Measurements from ENCODE around the gene CLASRP. TPM values are rescaled to one million over a fixed set of nuclear protein-coding genes. Genes with fewer than 3 reads are reported as not detected.
"Not testable (repeated sequence)": the region's sequence is repeated elsewhere in the genome, so short reads cannot be mapped to it uniquely, and the experiment has no call there.

Gene CLASRP, protein sequence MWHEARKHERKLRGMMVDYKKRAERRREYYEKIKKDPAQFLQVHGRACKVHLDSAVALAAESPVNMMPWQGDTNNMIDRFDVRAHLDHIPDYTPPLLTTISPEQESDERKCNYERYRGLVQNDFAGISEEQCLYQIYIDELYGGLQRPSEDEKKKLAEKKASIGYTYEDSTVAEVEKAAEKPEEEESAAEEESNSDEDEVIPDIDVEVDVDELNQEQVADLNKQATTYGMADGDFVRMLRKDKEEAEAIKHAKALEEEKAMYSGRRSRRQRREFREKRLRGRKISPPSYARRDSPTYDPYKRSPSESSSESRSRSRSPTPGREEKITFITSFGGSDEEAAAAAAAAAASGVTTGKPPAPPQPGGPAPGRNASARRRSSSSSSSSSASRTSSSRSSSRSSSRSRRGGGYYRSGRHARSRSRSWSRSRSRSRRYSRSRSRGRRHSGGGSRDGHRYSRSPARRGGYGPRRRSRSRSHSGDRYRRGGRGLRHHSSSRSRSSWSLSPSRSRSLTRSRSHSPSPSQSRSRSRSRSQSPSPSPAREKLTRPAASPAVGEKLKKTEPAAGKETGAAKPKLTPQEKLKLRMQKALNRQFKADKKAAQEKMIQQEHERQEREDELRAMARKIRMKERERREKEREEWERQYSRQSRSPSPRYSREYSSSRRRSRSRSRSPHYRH
- 53.1 TPM for polyA plus RNA-seq (ENCODE audit: insufficient read length)

DNA sequence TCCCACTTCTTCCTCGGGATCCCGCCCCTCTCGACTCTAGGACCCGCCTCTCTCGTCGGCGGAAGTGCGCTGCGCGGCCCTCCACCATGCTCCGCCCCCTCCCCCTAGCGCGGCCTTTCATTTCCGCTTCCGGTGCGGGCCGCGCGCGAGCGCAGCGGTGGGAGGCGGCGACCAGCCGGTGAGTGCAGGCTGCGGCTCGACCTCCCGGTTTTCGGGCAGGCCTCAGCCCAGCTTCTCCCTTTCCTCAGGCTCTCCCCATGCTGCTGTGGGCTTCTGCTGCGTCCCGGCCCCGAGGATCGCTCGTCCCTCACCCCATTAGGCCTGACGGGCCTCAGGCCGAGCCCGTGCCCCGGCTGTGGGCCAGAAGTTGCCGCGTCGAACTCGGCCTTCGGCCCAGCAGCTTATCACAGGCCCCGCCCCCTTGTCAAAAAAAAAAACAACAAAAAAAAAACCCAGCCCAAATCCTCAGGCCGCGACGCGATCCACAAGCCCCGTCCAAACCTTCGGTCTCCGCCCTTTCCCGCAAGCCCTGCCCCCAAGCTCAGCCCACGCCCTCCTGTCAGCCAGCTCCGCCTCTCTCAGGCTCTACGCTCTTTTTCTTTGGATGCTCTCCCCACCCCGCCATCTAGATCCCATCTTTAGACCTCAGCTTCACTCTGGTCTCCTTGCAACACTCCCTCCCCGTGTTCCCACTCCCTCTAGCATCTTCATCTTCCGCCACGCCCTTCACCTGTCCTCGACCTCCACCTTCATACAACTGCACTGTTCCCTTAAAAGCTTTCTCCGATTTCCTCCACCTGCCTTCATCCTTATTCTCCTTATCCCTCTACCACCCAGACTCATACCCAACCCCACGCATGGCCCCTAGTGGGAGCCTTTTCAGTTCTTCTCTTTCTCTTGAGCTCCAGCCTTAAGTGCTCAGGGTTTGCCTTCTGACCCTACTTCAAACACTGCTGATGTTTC is at the start of gene CLASRP:
Gene CLASRP (plus strand): TSS at position 115 of the 963 bp plus-strand sequence. CDS start 1,168 bp downstream, outside the sequence.
- DNase-seq, result peak; percentile 94

- no peak for DNase-seq
These were observed 48.4 kb upstream of the CLASRP start for GRCh38 chr19:44990459-44990858.

DNA sequence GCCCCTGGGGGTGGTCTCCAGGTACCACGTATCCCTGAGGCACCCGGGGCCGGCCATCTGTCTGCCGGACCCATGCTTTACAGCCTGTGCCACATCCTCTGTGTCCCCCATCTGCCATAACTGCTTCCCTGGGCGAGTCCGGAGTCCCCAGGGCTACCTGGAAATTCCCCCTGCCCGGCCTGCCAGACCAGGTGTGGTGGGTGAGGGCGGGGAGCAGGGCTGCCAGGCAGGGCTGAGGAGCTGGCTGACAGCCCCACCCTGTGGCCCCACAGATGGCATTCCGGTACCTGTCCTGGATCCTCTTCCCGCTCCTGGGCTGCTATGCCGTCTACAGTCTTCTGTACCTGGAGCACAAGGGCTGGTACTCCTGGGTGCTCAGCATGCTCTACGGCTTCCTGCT is 47.9 kb upstream of the CLASRP start:
- DNase-seq, result no peak

DNA sequence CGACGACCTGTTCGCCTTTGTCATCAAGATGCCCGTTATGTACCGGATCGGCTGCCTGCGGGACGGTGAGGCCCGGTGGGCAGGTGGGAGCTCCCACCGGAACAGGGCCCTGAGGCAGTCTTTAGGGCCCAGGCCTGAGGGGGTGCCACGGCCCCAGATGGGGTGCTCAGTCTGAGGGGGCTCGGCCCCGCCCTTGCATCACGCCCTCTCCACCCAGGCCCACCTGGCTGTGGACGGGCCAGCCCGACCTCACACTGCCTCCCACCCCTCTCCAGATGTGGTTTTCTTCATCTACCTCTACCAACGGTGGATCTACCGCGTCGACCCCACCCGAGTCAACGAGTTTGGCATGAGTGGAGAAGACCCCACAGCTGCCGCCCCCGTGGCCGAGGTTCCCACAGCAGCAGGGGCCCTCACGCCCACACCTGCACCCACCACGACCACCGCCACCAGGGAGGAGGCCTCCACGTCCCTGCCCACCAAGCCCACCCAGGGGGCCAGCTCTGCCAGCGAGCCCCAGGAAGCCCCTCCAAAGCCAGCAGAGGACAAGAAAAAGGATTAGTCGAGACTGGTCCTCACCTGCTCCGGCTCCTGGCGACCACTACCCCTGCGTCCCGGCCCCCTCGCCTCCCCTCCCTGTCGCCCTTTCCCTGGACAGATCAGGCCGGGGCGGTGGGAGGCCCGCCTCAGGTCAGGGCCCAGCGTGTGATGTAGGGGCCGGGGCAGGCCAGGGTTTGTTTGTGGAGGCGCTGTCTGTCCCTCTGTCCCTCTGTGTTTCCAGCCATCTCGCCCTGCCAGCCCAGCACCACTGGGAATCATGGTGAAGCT is 46.3 kb upstream of the CLASRP start:
- no peak for DNase-seq

- no peak for DNase-seq
These were observed 45.3 kb upstream of the CLASRP start for GRCh38 chr19:44993526-44993925.

GRCh38 chr19:44993926-44994537 is 44.8 kb upstream of the CLASRP start:
- DNase-seq, result no peak

DNA sequence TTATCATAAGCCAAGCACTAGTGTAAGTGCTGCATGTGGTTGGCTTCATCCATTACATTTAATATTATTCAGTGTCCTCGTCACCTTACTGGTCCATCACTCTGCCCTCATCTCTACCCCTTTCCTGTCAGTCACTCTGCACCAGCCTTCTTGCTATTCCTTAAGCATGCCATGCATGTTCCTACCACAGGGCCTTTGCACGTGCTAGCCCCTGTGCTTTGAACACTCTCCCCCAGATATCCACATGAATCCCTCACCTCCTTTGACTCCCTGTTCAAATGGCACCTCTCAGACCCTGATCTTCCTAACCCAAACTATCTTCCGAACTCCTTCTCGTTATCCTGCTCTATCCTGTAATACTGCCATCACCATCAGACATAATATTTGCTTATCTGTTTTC is 40.8 kb upstream of the CLASRP start:
- DNase-seq, result no peak

DNA sequence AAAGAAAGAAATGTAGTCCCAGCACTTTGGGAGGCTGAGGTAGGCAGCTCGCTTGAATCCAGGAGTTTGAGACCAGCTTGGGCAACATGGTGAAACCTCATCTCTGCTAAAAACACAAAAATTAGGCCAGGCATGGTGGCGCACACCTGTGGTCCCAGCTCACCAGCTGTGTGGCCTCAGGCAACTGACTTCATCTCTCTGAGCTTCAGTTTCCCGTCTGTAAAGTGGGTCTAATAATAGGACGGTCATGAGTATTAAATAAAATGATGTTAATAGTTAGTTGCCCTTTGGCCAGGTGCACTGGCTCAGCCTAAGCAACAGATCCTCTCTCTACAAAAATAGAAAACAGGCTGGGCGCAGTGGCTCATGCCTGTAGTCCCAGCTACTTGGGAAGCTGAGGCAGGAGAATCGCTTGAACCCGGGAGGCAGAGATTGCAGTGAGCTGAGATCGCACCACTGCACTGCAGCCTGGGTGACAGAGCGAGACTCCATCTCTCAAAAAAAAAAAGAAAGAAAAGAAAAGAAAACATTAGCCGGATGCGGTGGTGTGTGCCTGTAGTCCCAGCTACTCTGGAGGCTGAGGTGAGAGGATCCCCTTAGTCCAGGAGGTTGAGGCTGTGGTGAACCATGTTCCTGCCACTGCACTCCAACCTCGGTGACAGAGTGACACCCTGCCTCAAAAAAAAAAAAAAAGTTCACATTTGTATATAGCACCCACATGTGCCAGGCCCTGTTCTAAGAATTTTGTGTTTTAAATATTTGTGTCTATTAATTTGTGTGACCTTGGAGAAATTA is 39.5 kb upstream of the CLASRP start:
- not testable (repeated sequence) for DNase-seq

DNA sequence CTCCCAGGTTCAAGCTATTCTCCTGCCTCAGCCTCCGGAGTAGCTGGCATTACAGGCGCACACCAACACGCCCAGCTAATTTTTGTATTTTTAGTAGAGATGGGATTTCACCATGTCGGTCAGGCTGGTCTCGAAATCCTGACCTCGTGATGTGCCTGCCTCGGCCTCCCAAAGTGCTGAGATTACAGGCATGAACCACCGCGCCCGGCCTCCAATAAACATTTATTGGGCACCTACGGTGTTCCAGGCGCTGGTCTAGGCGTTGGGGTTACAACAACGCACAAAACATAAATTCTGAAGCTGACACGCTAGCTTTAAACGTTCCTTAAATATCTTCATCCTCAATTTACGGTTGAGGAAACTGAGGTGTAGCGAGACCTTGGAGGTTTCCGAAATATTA is 38.2 kb upstream of the CLASRP start:
- not testable (repeated sequence) for DNase-seq

DNA sequence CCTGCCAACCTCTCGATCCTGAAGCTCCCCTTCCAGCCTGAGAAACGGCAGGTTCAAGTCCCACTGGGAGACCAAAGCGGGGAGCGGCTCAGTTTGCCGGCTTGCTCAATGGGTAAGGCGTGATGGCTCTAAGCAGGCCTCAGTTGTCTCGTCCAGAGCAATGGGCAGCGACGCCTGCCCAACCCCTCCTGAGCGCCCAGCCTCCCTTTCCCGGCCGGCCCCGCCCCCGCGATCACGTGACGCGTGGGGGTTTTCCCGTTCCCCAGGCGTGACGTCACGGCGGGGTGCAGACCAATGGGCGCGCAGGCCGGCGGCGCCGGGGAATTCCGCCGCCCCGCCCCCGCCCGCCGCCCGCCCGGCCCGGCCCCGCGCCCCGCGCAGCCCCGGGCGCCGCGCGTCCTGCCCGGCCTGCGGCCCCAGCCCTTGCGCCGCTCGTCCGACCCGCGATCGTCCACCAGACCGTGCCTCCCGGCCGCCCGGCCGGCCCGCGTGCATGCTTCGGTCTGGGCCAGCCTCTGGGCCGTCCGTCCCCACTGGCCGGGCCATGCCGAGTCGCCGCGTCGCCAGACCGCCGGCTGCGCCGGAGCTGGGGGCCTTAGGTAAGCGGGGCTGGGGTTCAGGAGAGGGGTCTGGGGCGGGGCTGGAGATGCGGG is 37.6 kb upstream of the CLASRP start, which contains the start of gene RELB:
Gene RELB (plus strand): TSS at position 378 of the 653 bp plus-strand sequence. CDS start 116 bp downstream, at position 494.
- DNase-seq, result peak; percentile 96

DNA sequence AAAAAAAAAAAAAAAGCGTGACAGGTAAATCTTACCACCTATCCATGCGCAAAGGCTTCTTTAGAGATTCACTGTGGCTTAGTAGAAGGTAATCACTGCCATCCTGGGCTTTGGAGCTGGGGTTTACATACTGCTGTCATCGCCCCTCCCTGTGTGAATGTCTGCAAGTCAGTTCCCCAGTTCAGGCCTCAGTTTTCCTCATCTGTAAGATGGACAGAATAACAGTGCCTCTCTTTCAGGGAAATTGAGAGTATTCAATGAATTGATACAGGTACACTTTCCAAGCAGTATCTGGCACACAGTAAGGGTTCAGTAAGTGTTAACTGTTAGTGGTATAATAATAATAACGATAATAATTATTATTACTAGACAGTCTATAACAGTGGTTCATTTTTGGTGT is 35.4 kb upstream of the CLASRP start:
- DNase-seq, result no peak

DNA sequence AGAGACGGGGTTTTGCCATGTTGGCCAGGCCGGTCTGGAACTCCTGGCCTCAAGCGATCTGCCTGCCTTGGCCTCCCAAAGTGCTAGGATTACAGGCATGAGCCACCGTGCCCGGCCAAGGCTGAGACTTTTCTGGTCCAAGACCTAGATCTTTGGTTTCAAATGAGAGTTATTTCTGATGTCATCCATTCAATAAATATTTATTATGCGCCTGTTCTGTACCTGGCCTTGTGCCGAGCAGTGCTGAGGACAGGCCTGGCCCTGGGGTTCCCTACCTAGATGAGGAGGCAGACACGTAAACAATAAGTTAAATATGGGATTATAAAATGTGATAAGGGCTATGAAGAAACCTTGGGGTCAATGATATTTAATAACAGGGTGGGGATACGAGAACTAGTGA is 33.1 kb upstream of the CLASRP start:
- no peak for DNase-seq

GRCh38 chr19:45008552-45008951 is 30.3 kb upstream of the CLASRP start:
- DNase-seq, result no peak

DNA sequence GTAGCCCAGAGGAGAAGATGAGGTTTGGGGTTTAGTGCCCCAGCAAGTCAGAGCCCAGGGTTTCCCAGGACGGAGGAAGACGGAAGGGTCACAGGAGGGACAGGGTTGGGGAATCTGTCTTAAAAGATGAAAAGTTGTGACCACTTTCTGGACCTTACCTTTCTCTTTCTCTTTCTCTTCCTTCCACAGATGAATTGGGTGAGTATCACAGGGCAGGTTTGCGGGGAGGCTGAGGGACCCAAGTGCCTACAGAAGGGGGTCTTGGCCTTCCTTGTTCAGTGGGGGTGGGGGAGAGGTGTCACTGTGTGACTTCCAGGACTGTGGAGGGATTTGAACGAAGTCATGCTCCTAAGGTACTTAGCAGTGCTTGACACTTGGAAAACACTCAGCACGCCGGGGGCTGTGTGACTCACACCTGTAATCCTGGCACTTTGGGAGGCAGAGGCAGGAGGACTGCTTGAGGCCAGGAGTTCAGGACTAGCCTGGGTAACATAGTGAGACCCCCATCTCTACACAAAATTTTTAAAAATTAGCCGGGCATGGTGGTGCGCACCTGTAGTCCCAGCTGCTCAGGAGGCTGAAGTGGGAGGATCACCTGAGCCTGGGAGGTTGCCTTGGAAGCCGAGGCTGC is 29.1 kb upstream of the CLASRP start:
- no peak for DNase-seq

GRCh38 chr19:45010306-45010705 is 28.5 kb upstream of the CLASRP start:
- no peak for DNase-seq

DNA sequence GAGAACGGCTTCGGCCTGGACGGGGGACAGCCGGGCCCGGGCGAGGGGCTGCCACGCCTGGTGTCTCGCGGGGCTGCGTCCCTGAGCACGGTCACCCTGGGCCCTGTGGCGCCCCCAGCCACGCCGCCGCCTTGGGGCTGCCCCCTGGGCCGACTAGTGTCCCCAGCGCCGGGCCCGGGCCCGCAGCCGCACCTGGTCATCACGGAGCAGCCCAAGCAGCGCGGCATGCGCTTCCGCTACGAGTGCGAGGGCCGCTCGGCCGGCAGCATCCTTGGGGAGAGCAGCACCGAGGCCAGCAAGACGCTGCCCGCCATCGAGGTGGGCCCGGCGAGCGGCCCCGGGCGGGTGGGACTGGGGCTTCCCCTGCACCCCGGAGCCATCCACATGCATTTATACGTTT is 26.9 kb upstream of the CLASRP start:
- no peak for DNase-seq

GRCh38 chr19:45016388-45017314 is 22.2 kb upstream of the CLASRP start:
- DNase-seq, result peak; percentile 54

DNA sequence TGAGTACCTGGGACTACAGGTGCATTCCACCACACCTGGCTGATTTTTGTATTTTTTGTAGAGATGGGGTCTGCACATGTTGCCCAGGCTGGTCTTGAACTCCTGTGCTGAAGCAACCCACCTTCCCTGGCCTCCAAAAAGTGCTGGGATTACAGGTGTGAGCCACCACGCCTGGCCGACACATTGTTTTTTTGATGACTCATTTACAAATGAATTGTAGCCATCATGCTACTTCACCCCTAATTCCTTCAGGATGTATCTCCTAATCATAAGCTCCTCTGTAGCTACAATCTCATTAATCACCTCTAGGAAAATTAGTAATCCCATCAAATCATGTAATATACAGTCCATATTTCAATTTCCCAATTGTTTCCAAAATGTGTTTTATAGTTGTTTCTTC is 19.7 kb upstream of the CLASRP start:
- no peak for DNase-seq
